GM19452 (cell line): ENCODE measurements around the gene RASEF.

Source experiments
- ATAC-seq: cut with Tn5 transposase; IDR thresholded peaks from one replicate; pipeline ENCODE4 v1.9.1; 2021; ENCODE audit not compliant: unreplicated experiment

Gene RASEF

GRCh38 chr9:83013867-83014605, 48.9 kb downstream of the RASEF start:
- no peak for ATAC-seq

GRCh38 chr9:83012922-83013838, 49.8 kb downstream of the RASEF start:
- ATAC-seq, result no peak

- ATAC-seq, result no peak
These were observed 50.6 kb downstream of the RASEF start for GRCh38 chr9:83012168-83012921.

- no peak for ATAC-seq
These were observed 51.3 kb downstream of the RASEF start for GRCh38 chr9:83011611-83012010.

GRCh38 chr9:83007521-83008300, 55.2 kb downstream of the RASEF start:
- no peak for ATAC-seq

GRCh38 chr9:83006378-83006777, 56.6 kb downstream of the RASEF start:
- ATAC-seq, result no peak

GRCh38 chr9:83005963-83006362, 57.0 kb downstream of the RASEF start:
- no peak for ATAC-seq

GRCh38 chr9:83005361-83005760, 57.6 kb downstream of the RASEF start:
- ATAC-seq, result no peak

GRCh38 chr9:83002329-83002728, 60.6 kb downstream of the RASEF start:
- ATAC-seq, result no peak

- ATAC-seq, result no peak
These were observed 62.2 kb downstream of the RASEF start for GRCh38 chr9:83000765-83001164.

GRCh38 chr9:82998409-82998808, 64.5 kb downstream of the RASEF start:
- no peak for ATAC-seq

- ATAC-seq, result no peak
These were observed 65.3 kb downstream of the RASEF start for GRCh38 chr9:82997476-82998140.

GRCh38 chr9:82996941-82997340, 66.0 kb downstream of the RASEF start:
- ATAC-seq, result no peak

- no peak for ATAC-seq
These were observed 68.9 kb downstream of the RASEF start for GRCh38 chr9:82993856-82994605.

- no peak for ATAC-seq
These were observed 71.3 kb downstream of the RASEF start for GRCh38 chr9:82991671-82992070.

GRCh38 chr9:82989929-82990328, 73.0 kb downstream of the RASEF start:
- ATAC-seq, result no peak

- no peak for ATAC-seq
These were observed 74.5 kb downstream of the RASEF start for GRCh38 chr9:82988488-82988887.

GRCh38 chr9:82987370-82988189, 75.4 kb downstream of the RASEF start:
- no peak for ATAC-seq

GRCh38 chr9:82981552-82981951, 81.4 kb downstream of the RASEF start:
- no peak for ATAC-seq
